Neural cell (in vitro differentiated cells): ENCODE data around the gene ATP6AP1. TPM values are rescaled to one million over a fixed set of nuclear protein-coding genes. Genes with fewer than 3 reads are reported as not detected.

Experiments used
- H2AFZ ChIP-seq: fragments of 200-600, 300-800 bp; sonication (generic), shearing (Covaris generic); 2 replicates; pipeline ENCODE4 v1.6.0; 2014; ENCODE audit warnings: low read depth, mild to moderate bottlenecking, antibody characterized with exemption, low read length, moderate library complexity
- H3F3A ChIP-seq: fragments of 200-600 bp; shearing (Covaris generic); 2 replicates; pipeline ENCODE4 v1.6.1; 2016; ENCODE audit warnings: mild to moderate bottlenecking, moderate library complexity, mixed read lengths, antibody characterized with exemption, low read length; ENCODE audit not compliant: insufficient read depth, poor library complexity, severe bottlenecking
- H3K27ac ChIP-seq: fragments of 200-600, 300-800 bp; sonication (generic), shearing (Covaris generic); 2 replicates; pipeline ENCODE4 v1.5.1; 2014; ENCODE audit warnings: mild to moderate bottlenecking, low read length, moderate library complexity
- H3K27me3 ChIP-seq: fragments of 300-800, 200-600 bp; sonication (generic), shearing (Covaris generic); 2 replicates; pipeline ENCODE4 v1.6.0; 2014; ENCODE audit warnings: mild to moderate bottlenecking, low read depth, low read length, moderate library complexity; ENCODE audit not compliant: insufficient read depth
- H3K36me3 ChIP-seq: fragments of 300-800, 200-600 bp; sonication (generic), shearing (Covaris generic); 2 replicates; pipeline ENCODE4 v1.5.1; 2014; ENCODE audit warnings: mild to moderate bottlenecking, antibody characterized with exemption, low read length, moderate library complexity; ENCODE audit not compliant: insufficient read depth
- H3K4me2 ChIP-seq: fragments of 300-800, 200-600 bp; sonication (generic), shearing (Covaris generic); 2 replicates; pipeline ENCODE4 v1.6.0; 2014; ENCODE audit warnings: mild to moderate bottlenecking, low read length
- H3K4me3 ChIP-seq: fragments of 300-800, 200-600 bp; sonication (generic), shearing (Covaris generic); 2 replicates; pipeline ENCODE4 v1.5.1; 2014; ENCODE audit warnings: mild to moderate bottlenecking, low read length, moderate library complexity
- H3K79me2 ChIP-seq: fragments of 200-600 bp; shearing (Covaris generic); replicated peaks from 2 replicates; pipeline ENCODE4 v1.6.0; 2014; ENCODE audit warnings: mild to moderate bottlenecking, low read length, moderate library complexity; ENCODE audit not compliant: insufficient read depth
- H3K9ac ChIP-seq: fragments of 300-800, 200-600 bp; sonication (generic), shearing (Covaris generic); 2 replicates; pipeline ENCODE4 v1.6.1; 2016; ENCODE audit warnings: mild to moderate bottlenecking, low read length, mixed read lengths
- H3K9me2 ChIP-seq: fragments of 200-600 bp; shearing (Covaris generic); 2 replicates; pipeline ENCODE4 v1.6.1; 2016; ENCODE audit warnings: mild to moderate bottlenecking, low read length, mixed read lengths; ENCODE audit not compliant: insufficient read depth
- H3K9me3 ChIP-seq: fragments of 200-600, 300-800 bp; sonication (generic), shearing (Covaris generic); 2 replicates; pipeline ENCODE4 v1.6.1; 2016; ENCODE audit warnings: mild to moderate bottlenecking, mixed run types, low read length, moderate library complexity, mixed read lengths
- H4K20me1 ChIP-seq: fragments of 200-600 bp; shearing (Covaris generic); 2 replicates; pipeline ENCODE4 v1.6.1; 2016; ENCODE audit warnings: mild to moderate bottlenecking, mixed run types; ENCODE audit not compliant: insufficient read depth
- CTCF ChIP-seq: fragments of 450-650 bp; IDR thresholded peaks from 2 replicates; pipeline ENCODE4 v1.5.1; 2014; ENCODE audit warnings: antibody characterized with exemption, mild to moderate bottlenecking, moderate library complexity; ENCODE audit not compliant: poor library complexity, severe bottlenecking
- EP300 ChIP-seq: fragments of 450-650 bp; conservative IDR thresholded peaks from 2 replicates; pipeline ENCODE4 v1.6.1; 2014; ENCODE audit warnings: antibody characterized with exemption, mild to moderate bottlenecking, moderate library complexity; ENCODE audit not compliant: poor library complexity, severe bottlenecking
- EZH2 ChIP-seq: fragments of 200-600, 300-800 bp; shearing (Covaris generic), sonication (generic); IDR thresholded peaks from 2 replicates; pipeline ENCODE4 v1.6.1; 2014; ENCODE audit warnings: antibody characterized with exemption, low read length, borderline replicate concordance, mild to moderate bottlenecking; ENCODE audit not compliant: insufficient read depth, poor library complexity, severe bottlenecking
- MXI1 ChIP-seq: fragments of 450-650 bp; conservative IDR thresholded peaks from 2 replicates; pipeline ENCODE4 v1.6.1; 2014; ENCODE audit warnings: antibody characterized with exemption, mild to moderate bottlenecking; ENCODE audit not compliant: poor library complexity, severe bottlenecking
- POLR2AphosphoS5 ChIP-seq: IDR thresholded peaks from 2 replicates; pipeline ENCODE4 v1.6.1; 2012
- RAD21 ChIP-seq: fragments of 450-650 bp; conservative IDR thresholded peaks from 2 replicates; pipeline ENCODE4 v1.6.1; 2014; ENCODE audit warnings: antibody characterized with exemption, mild to moderate bottlenecking, moderate library complexity
- REST ChIP-seq: IDR thresholded peaks from 2 replicates; pipeline ENCODE4 v1.6.1; 2012; ENCODE audit warnings: borderline replicate concordance
- SMC3 ChIP-seq: fragments of 450-650 bp; conservative IDR thresholded peaks from 2 replicates; pipeline ENCODE4 v1.6.1; 2014; ENCODE audit warnings: antibody characterized with exemption, mild to moderate bottlenecking, moderate library complexity; ENCODE audit not compliant: poor library complexity
- TAF1 ChIP-seq: IDR thresholded peaks from 2 replicates; pipeline ENCODE4 v1.6.1; 2012; ENCODE audit warnings: low read depth
- polyA plus RNA-seq: library from polyadenylated mRNA; depleted of rRNA; stranded (reverse); fragments of >200 nt; gene quantifications from 2 replicates; pipeline ENCODE4 v1.2.3, GENCODE V29; 2014

ATP6AP1 gene
- polyA plus RNA-seq, 1 donor from 2014 or later, result 126 TPM

- H3K9me3 ChIP-seq, result no peaks in the 10 kb centered on the region
- no peak overlapping the region for H3K27ac ChIP-seq
- peaks cover 23% of the 10 kb centered on the region for H3K79me2 ChIP-seq
Observed at GRCh38 chrX:154440623-154441357, 12.3 kb downstream of the ATP6AP1 start.

GRCh38 chrX:154441564-154441963, 13.1 kb downstream of the ATP6AP1 start:
- Histone ChIP-seq H3K9me3 (no peaks in the 10 kb centered on the region), H3K4me3 (no peak overlapping the region), H3K9ac (no peak overlapping the region), H3K9me2 (no peaks in the 10 kb centered on the region), H3K36me3 (no peaks in the 10 kb centered on the region), H2AFZ (no peak overlapping the region), H3K27me3 (no peaks in the 10 kb centered on the region), H3F3A (no peaks in the 10 kb centered on the region), H3K4me2 (no peak overlapping the region), H3K79me2 (peaks cover 23% of the 10 kb centered on the region), H3K27ac (no peak overlapping the region), H4K20me1 (no peaks in the 10 kb centered on the region)
- no peak for TF ChIP-seq EP300
- TF ChIP-seq POLR2AphosphoS5, result no peak
- TF ChIP-seq CTCF, result no peak
- TF ChIP-seq REST, result no peak
- no peak for TF ChIP-seq SMC3
- no peak for TF ChIP-seq RAD21
- TF ChIP-seq EZH2, result no peak
- no peak for TF ChIP-seq TAF1
- no peak for TF ChIP-seq MXI1

More at GRCh38 chrX:154440623-154441357, 12.3 kb downstream of the ATP6AP1 start:
- TF ChIP-seq SMC3 (no peak), TAF1 (no peak)
- H3K4me3 ChIP-seq, result no peak overlapping the region
- no peaks in the 10 kb centered on the region for H3K9me2 ChIP-seq
- no peaks in the 10 kb centered on the region for H3F3A ChIP-seq
- no peak overlapping the region for H2AFZ ChIP-seq
- H3K4me2 ChIP-seq, result no peak overlapping the region
- no peak overlapping the region for H3K9ac ChIP-seq
- no peaks in the 10 kb centered on the region for H3K27me3 ChIP-seq
- H3K36me3 ChIP-seq, result no peaks in the 10 kb centered on the region
- H4K20me1 ChIP-seq, result no peaks in the 10 kb centered on the region
